GM12878 (cell line): ENCODE results near the gene ARPC1A. TPM values are rescaled to one million over a fixed set of nuclear protein-coding genes. Genes with fewer than 3 reads are reported as not detected.
A peak's percentile ranks its signal among the peaks of the same experiment; 100 is the strongest.

Source experiments
- CBFB ChIP-seq: IDR thresholded peaks from 2 replicates; pipeline ENCODE4 v1.6.1; 2016; ENCODE audit warnings: antibody characterized with exemption, low read depth
- CEBPZ ChIP-seq: fragments of 150-350 bp; IDR thresholded peaks from 2 replicates; pipeline ENCODE4 v1.6.1; 2016; ENCODE audit warnings: low read depth, low read length
- HDAC2 ChIP-seq: fragments of 200-600 bp; sonication (generic); IDR thresholded peaks from 2 replicates; pipeline ENCODE4 v1.6.1; 2017
- KAT2A ChIP-seq: conservative IDR thresholded peaks from 2 replicates; pipeline ENCODE4 v1.6.1; 2011; ENCODE audit warnings: low read depth, low read length; ENCODE audit not compliant: control insufficient read depth
- KLF5 ChIP-seq: fragments of 450-650 bp; IDR thresholded peaks from 2 replicates; pipeline ENCODE4 v1.6.1; 2014; ENCODE audit warnings: mild to moderate bottlenecking; ENCODE audit not compliant: partially characterized antibody
- NFYA ChIP-seq: IDR thresholded peaks from 2 replicates; pipeline ENCODE4 v1.6.1; 2011; ENCODE audit warnings: low read depth, mild to moderate bottlenecking, low read length, improper control_type of control experiment, borderline replicate concordance
- PAX5 ChIP-seq: IDR thresholded peaks from 2 replicates; pipeline ENCODE4 v1.6.1; 2011; ENCODE audit warnings: low read depth, low read length, borderline replicate concordance
- PML ChIP-seq: IDR thresholded peaks from 2 replicates; pipeline ENCODE4 v1.6.1; 2012; ENCODE audit warnings: low read length, inconsistent platforms
- POLR2A ChIP-seq: IDR thresholded peaks from 2 replicates; pipeline ENCODE4 v1.6.1; 2011; ENCODE audit warnings: low read depth, mild to moderate bottlenecking, low read length
- POLR2AphosphoS5 ChIP-seq: IDR thresholded peaks from 2 replicates; pipeline ENCODE4 v1.6.1; 2011; ENCODE audit warnings: mild to moderate bottlenecking, low read length, inconsistent platforms
- PRDM15 ChIP-seq: fragments of 450-650 bp; formaldehyde crosslinking; IDR thresholded peaks from 2 replicates; pipeline ENCODE4 v1.4.0; 2020; ENCODE audit warnings: mild to moderate bottlenecking, moderate library complexity
- RCOR1 ChIP-seq: conservative IDR thresholded peaks from 2 replicates; pipeline ENCODE4 v1.6.1; 2012; ENCODE audit warnings: low read depth, low read length, improper control_type of control experiment
- RELA ChIP-seq: fragments of 450-650 bp; IDR thresholded peaks from 2 replicates; pipeline ENCODE4 v1.8.0; 2014; ENCODE audit warnings: borderline replicate concordance; ENCODE audit not compliant: partially characterized antibody
- SMARCA5 ChIP-seq: fragments of 450-650 bp; IDR thresholded peaks from 2 replicates; pipeline ENCODE4 v1.6.1; 2017; ENCODE audit warnings: mild to moderate bottlenecking
- SRF ChIP-seq, 2 experiments: IDR thresholded peaks; 2 replicates each; pipeline ENCODE4 v1.6.1; 2011; ENCODE audit warnings: low read depth in 2 of 2, low read length in 2 of 2, mild to moderate bottlenecking in 1 of 2, moderate library complexity in 1 of 2
- TBL1XR1 ChIP-seq: IDR thresholded peaks from 2 replicates; pipeline ENCODE4 v1.6.1; 2012; ENCODE audit warnings: low read depth, low read length, improper control_type of control experiment
- YY1 ChIP-seq: IDR thresholded peaks from 2 replicates; pipeline ENCODE4 v1.6.1; 2011; ENCODE audit warnings: low read depth, mild to moderate bottlenecking, low read length
- ZNF592 ChIP-seq: fragments of 450-650 bp; IDR thresholded peaks from 2 replicates; pipeline ENCODE4 v1.6.1; 2017; ENCODE audit warnings: mild to moderate bottlenecking, moderate library complexity
- ZNF622 ChIP-seq: fragments of 450-650 bp; IDR thresholded peaks from 2 replicates; pipeline ENCODE4 v1.6.1; 2017; ENCODE audit warnings: mild to moderate bottlenecking, inconsistent platforms
- polyA plus RNA-seq, 11 experiments: library from polyadenylated mRNA; depleted of rRNA in 4 of 11; unstranded in 6 of 11; stranded (reverse) in 5 of 11; fragments of >200 nt; fragmentation: Nextera tagmentation in 4 of 11; fragmentation: Illumina TruSeq in 1 of 11; extraction: Ambion mirVana in 4 of 11; extraction: Trizol in 1 of 11; gene quantifications; 1 replicate in 1 of 11; 2 replicates in 10 of 11; pipeline versions ENCODE4 v1.2.1 to v1.2.3, GENCODE V29; 2011 to 2016; ENCODE audit warnings: inconsistent platforms in 2 of 11, missing spikeins in 2 of 11, low read depth in 1 of 11
- total RNA-seq, 4 experiments: library from RNA; depleted of rRNA in 3 of 4; stranded (reverse); fragments of >200 nt in 3 of 4; fragmentation: Illumina TruSeq in 1 of 4; extraction: Trizol in 1 of 4; gene quantifications; 2 replicates each; pipeline versions ENCODE4 v1.2.1 to v1.2.3, GENCODE V29; 2013 to 2021
- TF ChIP-seq, protein P1 (sequence below): IDR thresholded peaks from 2 replicates; pipeline ENCODE4 v1.6.1; 2012; ENCODE audit warnings: low read depth, low read length, improper control_type of control experiment

ARPC1A gene
- total and polyA plus RNA-seq, 10 of the 15 experiments (the other 5 are each of a cell fraction or from before 2014, with no cell fraction given), result 42.3 to 152 (median 72.1) TPM

DNA sequence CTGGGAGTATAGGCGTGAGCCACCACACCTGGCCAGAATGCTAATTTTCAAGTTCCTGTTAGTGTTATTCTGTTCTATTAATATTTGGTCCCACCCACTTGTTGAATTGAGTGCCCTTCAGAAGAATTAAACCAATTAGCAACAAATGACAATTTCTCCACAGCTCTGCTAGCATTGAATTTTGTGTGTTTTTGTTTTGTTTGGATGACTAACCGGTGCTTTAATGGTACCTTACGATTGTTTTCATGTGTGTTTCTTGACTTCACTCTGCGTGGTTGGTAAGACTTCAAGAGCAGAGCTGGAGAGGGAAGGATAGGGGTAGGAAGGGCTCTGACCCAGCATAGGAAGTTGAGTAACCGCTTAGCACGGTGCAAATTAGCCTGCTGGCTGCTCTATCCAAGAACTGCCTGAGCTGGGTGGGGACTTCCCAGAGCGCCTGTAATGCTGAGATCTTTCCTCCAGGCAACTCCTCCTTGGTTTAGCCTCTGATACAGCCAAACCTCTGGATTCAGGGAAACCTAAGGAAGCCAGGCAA is 53.4 kb downstream of the ARPC1A start (continued):
- TF ChIP-seq ZNF592 (no peak), SMARCA5 (peak; percentile 85; the same call in 1 of the 2 replicates), TBL1XR1 (no peak), SRF (IDR thresholded peaks at IDR 0.05; ENCODE audit: low read depth in 2 of 2, low read length in 2 of 2) (no peak), KLF5 (no peak), PRDM15 (CRISPR knock-in tag) (no peak), POLR2A (no peak; the same call in 1 of the 2 replicates), YY1 (no peak), HDAC2 (no peak), CEBPZ (no peak), PAX5 (no peak), PML (no peak), KAT2A (no peak), RELA (no peak), CBFB (no peak), RCOR1 (no peak), POLR2AphosphoS5 (peak; percentile 47; the same call in 1 of the 2 replicates), ZNF622 (no peak), NFYA (no peak)
- TF ChIP-seq, protein P1, sequence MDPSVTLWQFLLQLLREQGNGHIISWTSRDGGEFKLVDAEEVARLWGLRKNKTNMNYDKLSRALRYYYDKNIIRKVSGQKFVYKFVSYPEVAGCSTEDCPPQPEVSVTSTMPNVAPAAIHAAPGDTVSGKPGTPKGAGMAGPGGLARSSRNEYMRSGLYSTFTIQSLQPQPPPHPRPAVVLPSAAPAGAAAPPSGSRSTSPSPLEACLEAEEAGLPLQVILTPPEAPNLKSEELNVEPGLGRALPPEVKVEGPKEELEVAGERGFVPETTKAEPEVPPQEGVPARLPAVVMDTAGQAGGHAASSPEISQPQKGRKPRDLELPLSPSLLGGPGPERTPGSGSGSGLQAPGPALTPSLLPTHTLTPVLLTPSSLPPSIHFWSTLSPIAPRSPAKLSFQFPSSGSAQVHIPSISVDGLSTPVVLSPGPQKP, result no peak
